ENCODE measurements around the gene ZBTB7C.

GRCh38 chr18:48347756-48348326, 61.3 kb downstream of the ZBTB7C start:
- TF ChIP-seq, protein P1, sequence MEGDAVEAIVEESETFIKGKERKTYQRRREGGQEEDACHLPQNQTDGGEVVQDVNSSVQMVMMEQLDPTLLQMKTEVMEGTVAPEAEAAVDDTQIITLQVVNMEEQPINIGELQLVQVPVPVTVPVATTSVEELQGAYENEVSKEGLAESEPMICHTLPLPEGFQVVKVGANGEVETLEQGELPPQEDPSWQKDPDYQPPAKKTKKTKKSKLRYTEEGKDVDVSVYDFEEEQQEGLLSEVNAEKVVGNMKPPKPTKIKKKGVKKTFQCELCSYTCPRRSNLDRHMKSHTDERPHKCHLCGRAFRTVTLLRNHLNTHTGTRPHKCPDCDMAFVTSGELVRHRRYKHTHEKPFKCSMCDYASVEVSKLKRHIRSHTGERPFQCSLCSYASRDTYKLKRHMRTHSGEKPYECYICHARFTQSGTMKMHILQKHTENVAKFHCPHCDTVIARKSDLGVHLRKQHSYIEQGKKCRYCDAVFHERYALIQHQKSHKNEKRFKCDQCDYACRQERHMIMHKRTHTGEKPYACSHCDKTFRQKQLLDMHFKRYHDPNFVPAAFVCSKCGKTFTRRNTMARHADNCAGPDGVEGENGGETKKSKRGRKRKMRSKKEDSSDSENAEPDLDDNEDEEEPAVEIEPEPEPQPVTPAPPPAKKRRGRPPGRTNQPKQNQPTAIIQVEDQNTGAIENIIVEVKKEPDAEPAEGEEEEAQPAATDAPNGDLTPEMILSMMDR (IDR thresholded peaks at IDR 0.05; ENCODE audit: insufficient read depth, low read length, poor library complexity, severe bottlenecking) = no peak
- no peak for TF ChIP-seq EZH2phosphoT487 (conservative IDR thresholded peaks at IDR 0.05; ENCODE audit: low read length)

Data from SU-DHL-6 (cell line).